Measurements from ENCODE around the gene SRSF8. TPM values are rescaled to one million over a fixed set of nuclear protein-coding genes. Genes with fewer than 3 reads are reported as not detected.
"Not testable (repeated sequence)": the region's sequence is repeated elsewhere in the genome, so short reads cannot be mapped to it uniquely, and the experiment has no call there.

SRSF8 gene
- polyA plus RNA-seq, 6 donors from 2014 or later: 93.9 to 128 (median 108) TPM

DNA sequence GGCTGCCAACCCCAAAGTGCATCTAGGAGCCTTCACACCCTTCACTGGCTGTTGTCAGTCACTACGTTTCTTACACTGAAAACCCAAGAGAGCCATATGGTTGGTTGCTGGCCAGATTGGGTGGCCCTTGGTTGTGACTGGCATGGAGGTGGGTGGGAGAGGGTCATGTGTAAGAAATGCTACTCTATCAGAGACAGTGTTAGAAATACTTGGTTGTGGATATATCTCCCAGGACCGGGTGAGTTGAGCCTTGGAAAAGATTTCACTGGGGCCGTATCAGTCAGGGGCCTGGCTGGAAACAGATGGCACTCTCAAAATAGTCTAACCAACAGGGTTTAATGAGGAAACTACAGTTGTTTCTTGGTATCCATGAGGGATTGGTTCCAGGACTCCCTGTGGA lies 38.1 kb downstream of the SRSF8 start:
- no peak for ATAC-seq (ENCODE audit: low read depth in 2 of 2)
- peak overlapping the region in 2 of 6 donors; percentile 44 to 52 for H3K27ac Mint-ChIP-seq
- no peaks in the 10 kb centered on the region for H3K9me3 Mint-ChIP-seq
- H3K4me3 Mint-ChIP-seq: no peak overlapping the region
- peaks cover 4 to 5% of the 10 kb centered on the region in 2 donors for H3K36me3 Mint-ChIP-seq
- H3K4me1 Mint-ChIP-seq: peaks cover 54 to 80% (median 75%) of the 10 kb centered on the region in 3 donors
- no peaks in the 10 kb centered on the region for H3K27me3 Mint-ChIP-seq
- no peak for DNase-seq

DNA sequence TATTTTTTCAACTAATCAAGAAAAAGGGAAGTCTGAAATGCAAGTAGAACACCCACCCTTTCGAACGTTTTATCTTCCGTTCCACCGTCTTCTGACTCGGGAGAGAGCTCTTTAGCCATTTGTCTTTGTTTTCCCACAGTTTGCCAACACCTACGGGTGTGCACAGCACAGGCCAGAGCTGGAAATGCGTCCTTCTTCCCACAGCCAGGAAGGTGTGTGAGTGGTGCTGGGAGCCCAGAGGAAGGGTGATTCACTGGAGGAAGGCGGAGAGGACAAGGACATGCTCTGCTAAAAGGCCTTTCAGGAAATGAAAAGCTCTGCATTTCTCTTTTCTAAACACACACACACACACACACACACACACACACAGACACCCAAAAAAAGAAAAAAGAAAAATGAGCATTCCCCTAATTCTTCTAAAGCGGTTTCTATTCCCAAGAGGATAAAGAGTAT lies 41.5 kb downstream of the SRSF8 start:
- no peaks in the 10 kb centered on the region for H3K27me3 Mint-ChIP-seq
- H3K36me3 Mint-ChIP-seq: peaks cover 8 to 16% of the 10 kb centered on the region in 2 donors
- peak overlapping the region; percentile 80 to 96 (median 89) for H3K4me3 Mint-ChIP-seq
- DNase-seq: peak; percentile 46
- peak; percentile 50 to 63 for ATAC-seq (ENCODE audit: low read depth in 2 of 2)
- H3K9me3 Mint-ChIP-seq: no peaks in the 10 kb centered on the region
- H3K27ac Mint-ChIP-seq: peak overlapping the region; percentile 88 to 98 (median 97)
- H3K4me1 Mint-ChIP-seq: peaks cover 60 to 76% (median 75%) of the 10 kb centered on the region in 3 donors

DNA sequence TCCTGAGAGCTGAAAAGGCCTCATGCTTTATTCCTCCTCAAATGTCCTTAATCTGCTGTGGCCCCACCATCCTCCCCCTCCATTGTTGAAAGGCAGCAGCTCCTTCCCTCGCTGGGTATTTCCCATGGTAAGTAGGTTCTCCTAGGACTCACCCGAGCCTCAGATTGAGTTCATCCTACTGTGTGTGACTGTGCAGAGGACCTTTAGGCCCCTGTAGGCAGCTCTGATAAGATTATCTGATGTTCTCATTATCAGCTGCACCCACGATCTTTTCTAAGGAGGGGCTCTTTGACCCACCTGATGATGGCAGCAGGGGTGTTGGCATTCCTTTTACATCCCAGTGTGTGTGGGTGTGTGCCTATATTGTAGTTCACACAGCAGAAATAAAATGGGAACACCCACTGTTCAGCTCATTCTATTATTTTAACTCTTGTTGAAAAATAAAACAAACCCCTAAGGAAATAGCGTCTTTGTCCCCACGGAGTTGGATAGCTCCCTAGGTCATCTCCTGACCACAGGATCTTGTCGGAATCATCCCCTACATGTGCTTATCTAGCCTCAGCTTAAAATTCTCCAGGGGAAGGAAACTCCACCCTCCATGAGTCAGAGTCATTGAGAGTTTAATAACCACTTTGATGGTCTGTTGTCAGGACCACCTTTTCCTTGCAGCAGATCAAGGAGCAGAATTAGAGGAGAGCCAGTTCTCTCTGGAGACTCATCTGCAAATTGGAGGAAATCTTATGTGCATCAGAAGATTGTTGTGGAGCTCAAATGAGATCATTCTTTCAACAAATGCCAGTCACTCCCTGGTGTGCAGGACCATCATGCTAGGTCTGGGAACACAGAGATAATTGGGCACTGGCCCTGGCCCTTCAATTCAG lies 42.2 kb downstream of the SRSF8 start:
- Mint-ChIP-seq H3K36me3 (peaks cover 10 to 16% of the 10 kb centered on the region in 2 donors), H3K4me3 (peak overlapping the region; percentile 80 to 96 (median 89)), H3K27me3 (no peaks in the 10 kb centered on the region), H3K27ac (peak overlapping the region; percentile 88 to 98 (median 97)), H3K4me1 (peaks cover 60 to 75% (median 70%) of the 10 kb centered on the region in 3 donors), H3K9me3 (no peaks in the 10 kb centered on the region)
- DNase-seq: no peak
- ATAC-seq (ENCODE audit: low read depth in 2 of 2): peak in 1 of 2 donors; percentile 35

DNA sequence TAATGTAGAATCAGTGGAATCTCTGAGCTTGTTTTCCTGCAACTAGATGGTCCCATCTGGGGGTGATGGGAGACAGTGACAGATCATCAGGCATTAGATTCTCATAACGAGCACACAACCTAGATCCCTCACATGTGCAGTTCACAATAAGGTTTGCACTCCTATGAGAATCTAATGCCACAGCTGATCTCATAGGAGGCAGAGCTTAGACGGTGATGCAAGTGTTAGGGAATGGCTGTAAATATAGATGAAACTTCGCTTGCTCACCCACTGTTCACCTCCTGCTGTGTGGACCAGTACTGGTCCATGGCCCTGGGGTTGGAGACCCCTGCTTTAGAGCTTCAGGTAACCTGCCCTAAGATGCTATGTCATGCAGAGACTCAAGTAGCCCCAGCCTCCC lies 44.8 kb downstream of the SRSF8 start:
- H3K27me3 Mint-ChIP-seq; H3K9me3 Mint-ChIP-seq; ATAC-seq (ENCODE audit: low read depth in 2 of 2); DNase-seq: not testable (repeated sequence)
- peaks cover 53 to 61% (median 53%) of the 10 kb centered on the region in 3 donors for H3K4me1 Mint-ChIP-seq
- peak overlapping the region in 1 of 8 donors; percentile 54 for H3K4me3 Mint-ChIP-seq
- H3K36me3 Mint-ChIP-seq: peaks cover 7 to 16% of the 10 kb centered on the region in 2 donors
- peak overlapping the region in 2 of 6 donors; percentile 14 to 30 for H3K27ac Mint-ChIP-seq

DNA sequence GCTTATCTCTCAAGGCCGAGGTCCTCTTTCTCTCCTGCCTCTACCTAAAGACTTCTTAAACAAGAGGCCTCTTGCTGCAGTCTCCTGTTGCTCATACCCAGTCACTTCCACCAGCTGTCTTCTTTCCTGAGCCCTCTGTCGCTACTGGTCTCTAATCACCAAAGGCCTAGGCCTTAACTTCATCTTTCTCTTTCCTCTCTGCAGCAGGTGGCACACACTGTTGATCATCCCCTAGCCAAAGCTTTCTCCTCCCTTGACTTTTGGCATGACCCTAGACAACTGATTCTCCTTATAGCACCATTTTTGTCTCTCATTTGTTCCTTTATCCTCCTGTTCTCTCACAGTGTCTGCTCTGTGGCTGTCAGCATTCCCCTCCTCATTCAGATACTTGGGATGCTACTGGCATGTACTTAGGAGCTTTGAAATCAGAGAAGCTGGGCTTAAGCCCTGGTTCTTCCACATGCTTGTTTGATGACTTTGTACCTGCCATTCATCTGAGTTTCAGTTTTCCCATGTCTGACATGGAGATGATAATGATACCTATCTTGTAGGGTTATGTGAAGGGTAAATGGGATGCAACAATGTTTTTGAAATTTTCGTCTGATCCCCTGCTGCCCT lies 45.3 kb downstream of the SRSF8 start:
- Mint-ChIP-seq H3K9me3 (no peaks in the 10 kb centered on the region), H3K4me3 (peak overlapping the region in 1 of 8 donors; percentile 54), H3K27me3 (no peaks in the 10 kb centered on the region), H3K4me1 (peaks cover 47 to 56% (median 50%) of the 10 kb centered on the region in 3 donors), H3K36me3 (peaks cover 7 to 16% of the 10 kb centered on the region in 2 donors), H3K27ac (peak overlapping the region in 2 of 6 donors; percentile 14 to 30)
- DNase-seq: no peak
- ATAC-seq (ENCODE audit: low read depth in 2 of 2): no peak

DNA sequence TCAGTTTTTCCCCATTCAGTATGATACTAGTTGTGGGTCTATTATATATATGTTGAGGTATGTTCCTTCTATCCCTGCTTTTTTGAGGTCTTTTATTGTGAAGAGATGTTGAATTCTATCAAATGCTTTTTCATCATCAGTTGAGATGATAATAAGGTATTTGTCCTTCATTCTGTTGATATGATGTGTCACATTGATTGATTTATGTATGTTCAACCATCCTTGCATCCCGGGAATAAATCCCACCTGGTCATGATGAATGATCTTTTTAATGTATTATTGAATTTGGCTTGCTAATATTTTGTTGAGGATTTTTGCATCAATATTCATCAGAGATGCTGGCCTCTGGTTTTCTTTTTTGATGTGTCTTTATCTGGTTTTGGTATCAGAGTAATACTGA lies 48.9 kb downstream of the SRSF8 start:
- H3K27ac Mint-ChIP-seq: no peak overlapping the region
- DNase-seq: no peak
- ATAC-seq (ENCODE audit: low read depth in 2 of 2): no peak
- H3K27me3 Mint-ChIP-seq: no peaks in the 10 kb centered on the region
- peaks cover 3 to 16% of the 10 kb centered on the region in 2 donors for H3K36me3 Mint-ChIP-seq
- H3K9me3 Mint-ChIP-seq: peaks cover 0 to 10% (median 1%) of the 10 kb centered on the region in 7 donors
- no peak overlapping the region for H3K4me3 Mint-ChIP-seq
- peaks cover 31 to 34% (median 32%) of the 10 kb centered on the region in 3 donors for H3K4me1 Mint-ChIP-seq

DNA sequence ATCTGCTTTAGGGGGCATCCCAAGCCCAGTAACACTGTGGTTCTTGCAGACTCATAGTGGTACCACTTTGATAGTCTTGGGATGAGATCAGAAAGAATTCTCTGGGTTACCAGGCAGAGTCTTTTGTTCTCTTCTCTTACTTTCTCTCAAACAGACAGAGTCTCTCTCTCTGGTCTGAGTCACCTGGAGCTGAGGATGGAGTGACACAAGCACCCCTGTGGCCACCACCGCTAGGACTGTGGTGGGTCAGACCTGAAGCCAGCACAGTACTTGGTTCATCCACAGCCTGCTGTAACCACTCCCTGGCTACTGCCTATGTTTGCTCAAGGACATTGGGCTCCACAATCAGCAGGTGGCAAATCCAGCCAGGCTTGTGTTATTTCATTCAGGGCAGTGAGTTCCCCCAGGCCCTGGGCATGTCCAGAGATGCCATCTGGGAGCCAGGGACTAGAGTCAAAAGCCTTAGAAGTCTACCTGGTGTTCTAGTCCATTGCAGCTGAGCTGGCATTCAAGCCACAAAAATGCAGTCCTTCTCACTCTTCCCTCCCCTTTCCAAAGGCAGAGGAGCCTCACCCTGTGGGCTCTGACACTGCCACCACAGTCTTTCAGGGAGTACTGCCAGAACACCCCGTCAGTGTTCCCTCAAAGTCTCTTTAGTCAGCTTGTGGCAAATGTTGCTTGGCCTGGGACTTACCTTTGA lies 52.8 kb downstream of the SRSF8 start:
- peaks cover 18 to 31% (median 24%) of the 10 kb centered on the region in 3 donors for H3K4me1 Mint-ChIP-seq
- peaks cover 0 to 8% of the 10 kb centered on the region in 2 donors for H3K36me3 Mint-ChIP-seq
- no peak for ATAC-seq (ENCODE audit: low read depth in 2 of 2)
- peaks cover 0 to 10% (median 1%) of the 10 kb centered on the region in 7 donors for H3K9me3 Mint-ChIP-seq
- no peaks in the 10 kb centered on the region for H3K27me3 Mint-ChIP-seq
- H3K27ac Mint-ChIP-seq: no peak overlapping the region
- DNase-seq: no peak
- peak overlapping the region in 2 of 8 donors; percentile 6 to 17 for H3K4me3 Mint-ChIP-seq

Other genes starting within 250 kb of the SRSF8 start
- 10 to 100 TPM; 42.0 to 68.2 (median 56.8) TPM for gene CWC15, start 93.4 kb upstream of the SRSF8 start, polyA plus RNA-seq (ENCODE audit: low read depth in 6 of 6)
- 1 to 10 TPM in 4 of 6 donors, under 1 TPM in 2; 0.24 to 3.8 (median 1.4) TPM for gene KDM4D, start 93.2 kb upstream of the SRSF8 start, polyA plus RNA-seq (ENCODE audit: low read depth in 6 of 6)
- not detected for gene KDM4E, start 41.7 kb upstream of the SRSF8 start, polyA plus RNA-seq (ENCODE audit: low read depth in 6 of 6)
- gene KDM4F, start 17.5 kb upstream of the SRSF8 start, polyA plus RNA-seq (ENCODE audit: low read depth in 6 of 6): not detected
- gene ENDOD1, start 22.9 kb downstream of the SRSF8 start, polyA plus RNA-seq (ENCODE audit: low read depth in 6 of 6): 10 to 100 TPM in 5 of 6 donors, 1 to 10 TPM in 1; 3.8 to 25.1 (median 21.7) TPM
- gene SESN3, start 164.3 kb downstream of the SRSF8 start, polyA plus RNA-seq (ENCODE audit: low read depth in 6 of 6): 1 to 10 TPM; 2.1 to 3.4 (median 2.6) TPM

All from naive B cell (primary cell).